Spleen (tissue), 7 donors: ENCODE results near the gene OR10H2.

Experiments
- CTCF ChIP-seq, 11 experiments: fragments of 200-600 bp in 7 of 11; fragments of 450-650 bp in 4 of 11; sonication (generic) in 4 of 11; IDR thresholded peaks in 8 of 11; conservative IDR thresholded peaks in 3 of 11; 1 replicate in 7 of 11; 2 replicates in 4 of 11; pipeline versions ENCODE4 v1.4.0 to v1.8.0; 2016 to 2021; ENCODE audit warnings: antibody characterized with exemption in 11 of 11, inconsistent platforms in 4 of 11, mild to moderate bottlenecking in 1 of 11
- POLR2A ChIP-seq, 3 donors: fragments of 450-650 bp; IDR thresholded peaks; one replicate each; pipeline ENCODE4 v1.5.1; 2017; ENCODE audit warnings: antibody characterized with exemption in 3 of 3, mild to moderate bottlenecking in 1 of 3
- donor health status: DM: no; HTN: no; CAD: no; lungs with moderate emphysema.
- donor health status: DM: no; HTN: no; CAD: no.
- donor health status: DM: no; HTN: no; CAD: no.

- TF ChIP-seq POLR2A (IDR thresholded peaks at IDR 0.05), result no peak
- TF ChIP-seq CTCF (IDR thresholded peaks at IDR 0.05 in 8 of 11, conservative IDR thresholded peaks at IDR 0.05 in 3 of 11), result no peak
Observed at GRCh38 chr19:15740785-15741184, 13.0 kb downstream of the OR10H2 start.
